Fibroblast of lung (primary cell): ENCODE results near the gene HKDC1. TPM values are rescaled to one million over a fixed set of nuclear protein-coding genes. Genes with fewer than 3 reads are reported as not detected.

Experiments used
- DNase-seq, 2 donors: peaks; one replicate each; pipeline versions ENCODE4 v3.0.0 to v3.0.0-alpha.2; 2010; ENCODE audit warnings: low read depth in 2 of 2
- H2AFZ ChIP-seq: 2 replicates; pipeline ENCODE4 v1.5.1; 2012; ENCODE audit warnings: low read length, control low read depth, inconsistent platforms
- H3K27ac ChIP-seq: 2 replicates; pipeline ENCODE4 v1.5.1; 2011; ENCODE audit warnings: low read length, control low read depth; ENCODE audit not compliant: insufficient read depth
- H3K27me3 ChIP-seq: 2 replicates; pipeline ENCODE4 v1.5.1; 2011; ENCODE audit warnings: mild to moderate bottlenecking, low read length; ENCODE audit not compliant: control insufficient read depth, insufficient read depth
- H3K36me3 ChIP-seq: 2 replicates; pipeline ENCODE4 v1.5.1; 2011; ENCODE audit warnings: low read length; ENCODE audit not compliant: control insufficient read depth, insufficient read depth
- H3K4me1 ChIP-seq: 2 replicates; pipeline ENCODE4 v1.5.1; 2011; ENCODE audit warnings: low read length; ENCODE audit not compliant: control insufficient read depth, insufficient read depth; ENCODE audit errors: extremely low read depth
- H3K4me2 ChIP-seq: 2 replicates; pipeline ENCODE4 v1.5.1; 2011; ENCODE audit warnings: low read length, control low read depth; ENCODE audit not compliant: insufficient read depth; ENCODE audit errors: extremely low read depth
- H3K4me3 ChIP-seq, 4 experiments: fragments of 200-600 bp in 1 of 4; sonication (generic) in 1 of 4; replicated peaks in 1 of 4; 2 replicates each; pipeline ENCODE4 v1.5.1; 2011 to 2016; ENCODE audit warnings: low read length in 4 of 4, low read depth in 3 of 4, mild to moderate bottlenecking in 3 of 4, control low read depth in 2 of 4, inconsistent platforms in 1 of 4, mixed read lengths in 1 of 4; ENCODE audit not compliant: insufficient read depth in 1 of 4; ENCODE audit errors: control extremely low read depth in 1 of 4
- H3K79me2 ChIP-seq: 2 replicates; pipeline ENCODE4 v1.5.1; 2012; ENCODE audit warnings: mild to moderate bottlenecking, low read length, inconsistent platforms; ENCODE audit not compliant: control insufficient read depth, insufficient read depth
- H3K9ac ChIP-seq: 2 replicates; pipeline ENCODE4 v1.5.1; 2011; ENCODE audit warnings: mild to moderate bottlenecking, low read length, control low read depth; ENCODE audit not compliant: insufficient read depth
- H3K9me3 ChIP-seq: 2 replicates; pipeline ENCODE4 v1.5.1; 2012; ENCODE audit warnings: low read depth, low read length; ENCODE audit not compliant: control insufficient read depth, insufficient read depth
- H4K20me1 ChIP-seq: 2 replicates; pipeline ENCODE4 v1.5.1; 2011; ENCODE audit warnings: low read length; ENCODE audit not compliant: control insufficient read depth, insufficient read depth; ENCODE audit errors: extremely low read depth
- EZH2 ChIP-seq: IDR thresholded peaks from 2 replicates; pipeline ENCODE4 v1.5.1; 2012; ENCODE audit warnings: low read length, control low read depth, mild to moderate bottlenecking; ENCODE audit errors: missing control alignments
- polyA plus RNA-seq, 2 donors: library from polyadenylated mRNA; depleted of rRNA in 1 of 2; stranded (reverse) in 1 of 2; unstranded in 1 of 2; fragments of >200 nt; gene quantifications; 2 replicates each; pipeline ENCODE4 v1.2.1, GENCODE V29; 2011 to 2012; ENCODE audit warnings: missing spikeins in 1 of 2
- total RNA-seq: library from RNA; depleted of rRNA; stranded (reverse); fragments of >200 nt; gene quantifications from 2 replicates; pipeline ENCODE4 v1.2.1, GENCODE V29; 2014
- TF ChIP-seq, protein P1 (sequence below), 2 donors: IDR thresholded peaks in 1 of 2; conservative IDR thresholded peaks in 1 of 2; 1 replicate in 1 of 2; 2 replicates in 1 of 2; pipeline ENCODE4 v1.5.1; 2011 to 2012; ENCODE audit warnings: low read length in 2 of 2, control low read depth in 1 of 2, inconsistent platforms in 1 of 2, low read depth in 1 of 2, mild to moderate bottlenecking in 1 of 2

Gene HKDC1
- total and polyA plus RNA-seq, 2 donors (not counting 1 experiment from before 2014, with no cell fraction given), result 0.12 to 1.8 TPM

DNA sequence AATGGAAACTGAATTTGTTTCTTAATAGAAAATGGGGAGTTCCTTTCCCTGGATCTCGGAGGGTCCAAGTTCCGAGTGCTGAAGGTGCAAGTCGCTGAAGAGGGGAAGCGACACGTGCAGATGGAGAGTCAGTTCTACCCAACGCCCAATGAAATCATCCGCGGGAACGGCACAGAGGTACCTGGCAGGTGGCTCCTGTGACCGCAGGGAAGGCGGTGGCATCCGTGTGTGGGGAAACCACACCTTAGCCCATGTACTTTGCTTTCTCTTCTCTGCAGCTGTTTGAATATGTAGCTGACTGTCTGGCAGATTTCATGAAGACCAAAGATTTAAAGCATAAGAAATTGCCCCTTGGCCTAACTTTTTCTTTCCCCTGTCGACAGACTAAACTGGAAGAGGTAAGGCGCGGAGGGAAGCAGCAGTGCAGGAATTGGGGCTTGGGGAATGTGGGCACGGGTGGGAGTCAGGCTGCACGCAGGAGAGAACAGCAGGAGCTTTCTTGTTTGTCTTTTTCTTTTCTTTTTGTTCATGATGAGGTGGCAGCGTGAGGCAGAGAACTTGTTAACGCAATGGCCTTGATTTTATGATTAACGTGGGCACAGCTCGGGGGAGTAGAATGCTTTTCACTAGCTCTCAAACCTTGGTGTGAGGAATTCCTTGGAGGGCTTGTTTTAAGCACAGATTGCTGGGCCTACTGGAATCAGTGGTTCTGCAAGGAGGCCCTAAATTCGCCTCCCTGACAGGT, 12.8 kb downstream of the HKDC1 start:
- Histone ChIP-seq H3K4me2 (no peak overlapping the region), H3K4me3 (no peak overlapping the region), H3K9ac (no peak overlapping the region), H3K27ac (no peak overlapping the region), H2AFZ (no peak overlapping the region), H3K36me3 (no peaks in the 10 kb centered on the region), H3K79me2 (no peaks in the 10 kb centered on the region), H3K4me1 (peaks cover 7% of the 10 kb centered on the region), H3K27me3 (no peaks in the 10 kb centered on the region), H3K9me3 (no peaks in the 10 kb centered on the region), H4K20me1 (no peaks in the 10 kb centered on the region)
- no peak for DNase-seq
- no peak for TF ChIP-seq EZH2
- TF ChIP-seq, protein P1, sequence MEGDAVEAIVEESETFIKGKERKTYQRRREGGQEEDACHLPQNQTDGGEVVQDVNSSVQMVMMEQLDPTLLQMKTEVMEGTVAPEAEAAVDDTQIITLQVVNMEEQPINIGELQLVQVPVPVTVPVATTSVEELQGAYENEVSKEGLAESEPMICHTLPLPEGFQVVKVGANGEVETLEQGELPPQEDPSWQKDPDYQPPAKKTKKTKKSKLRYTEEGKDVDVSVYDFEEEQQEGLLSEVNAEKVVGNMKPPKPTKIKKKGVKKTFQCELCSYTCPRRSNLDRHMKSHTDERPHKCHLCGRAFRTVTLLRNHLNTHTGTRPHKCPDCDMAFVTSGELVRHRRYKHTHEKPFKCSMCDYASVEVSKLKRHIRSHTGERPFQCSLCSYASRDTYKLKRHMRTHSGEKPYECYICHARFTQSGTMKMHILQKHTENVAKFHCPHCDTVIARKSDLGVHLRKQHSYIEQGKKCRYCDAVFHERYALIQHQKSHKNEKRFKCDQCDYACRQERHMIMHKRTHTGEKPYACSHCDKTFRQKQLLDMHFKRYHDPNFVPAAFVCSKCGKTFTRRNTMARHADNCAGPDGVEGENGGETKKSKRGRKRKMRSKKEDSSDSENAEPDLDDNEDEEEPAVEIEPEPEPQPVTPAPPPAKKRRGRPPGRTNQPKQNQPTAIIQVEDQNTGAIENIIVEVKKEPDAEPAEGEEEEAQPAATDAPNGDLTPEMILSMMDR (conservative IDR thresholded peaks at IDR 0.05 in 1 of 2, IDR thresholded peaks at IDR 0.05 in 1 of 2; ENCODE audit: low read depth in 1 of 2, low read length in 2 of 2), result no peak

DNA sequence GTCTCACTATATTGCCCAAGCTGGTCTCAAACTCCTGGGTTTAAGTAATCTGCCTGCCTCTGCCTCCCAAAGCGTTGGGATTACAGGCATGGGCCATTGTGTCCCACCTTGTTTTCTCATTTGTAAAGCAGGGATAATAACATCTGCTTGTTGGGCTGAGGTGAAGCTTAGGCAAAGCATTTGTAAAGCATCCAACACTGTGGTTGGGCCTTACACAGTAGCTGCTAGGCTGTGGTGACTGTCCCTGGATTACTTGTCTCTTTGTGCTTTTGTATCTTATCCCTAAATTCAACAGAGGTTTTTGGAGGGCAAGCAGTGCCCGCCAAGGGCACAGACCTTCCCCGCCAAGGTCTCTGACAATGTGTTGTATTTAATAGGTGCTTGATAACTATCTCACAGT, 14.3 kb downstream of the HKDC1 start:
- DNase-seq, result no peak
- Histone ChIP-seq H3K36me3 (no peaks in the 10 kb centered on the region), H3K4me1 (peaks cover 6% of the 10 kb centered on the region), H2AFZ (no peak overlapping the region), H3K27me3 (no peaks in the 10 kb centered on the region), H3K79me2 (no peaks in the 10 kb centered on the region), H3K9me3 (no peaks in the 10 kb centered on the region), H3K4me3 (no peak overlapping the region), H3K4me2 (no peak overlapping the region), H4K20me1 (no peaks in the 10 kb centered on the region), H3K27ac (no peak overlapping the region), H3K9ac (no peak overlapping the region)
- TF ChIP-seq, protein P1 (conservative IDR thresholded peaks at IDR 0.05 in 1 of 2, IDR thresholded peaks at IDR 0.05 in 1 of 2; ENCODE audit: low read depth in 1 of 2, low read length in 2 of 2), result no peak
- no peak for TF ChIP-seq EZH2

DNA sequence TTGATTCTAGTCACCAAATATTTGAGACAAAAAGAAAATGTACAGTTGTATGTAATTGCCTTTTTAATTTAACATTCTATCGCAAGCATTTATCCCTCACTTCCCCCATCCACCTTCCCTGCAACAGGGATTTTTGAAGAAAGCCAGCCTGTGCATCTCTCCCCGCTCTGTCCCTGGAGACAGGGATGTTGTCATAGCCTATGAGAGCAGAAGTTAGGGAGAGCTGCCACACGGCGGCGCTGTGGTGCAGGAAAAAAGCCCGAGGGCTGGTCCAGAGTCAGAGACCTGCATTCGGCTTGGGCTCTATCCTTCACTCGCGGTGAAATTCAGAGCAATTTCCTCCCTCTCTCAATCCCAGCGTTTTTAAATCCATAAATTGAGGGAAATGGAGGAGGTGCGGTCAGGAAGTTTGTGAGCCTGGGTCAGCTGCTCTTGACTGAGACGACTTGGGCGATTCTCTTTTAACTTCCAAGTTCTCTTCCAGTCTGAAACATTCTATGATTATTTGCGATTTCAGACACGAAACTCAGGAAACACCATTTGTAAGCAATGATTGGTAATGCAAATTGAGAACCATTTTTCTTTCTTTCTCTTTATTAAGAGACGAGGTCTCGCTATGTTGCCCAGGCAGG, 17.5 kb downstream of the HKDC1 start:
- Histone ChIP-seq H3K4me1 (peaks cover 2% of the 10 kb centered on the region), H3K4me2 (no peak overlapping the region), H3K79me2 (no peaks in the 10 kb centered on the region), H2AFZ (no peak overlapping the region), H3K36me3 (no peaks in the 10 kb centered on the region), H3K27me3 (no peaks in the 10 kb centered on the region), H4K20me1 (no peaks in the 10 kb centered on the region), H3K9me3 (no peaks in the 10 kb centered on the region), H3K27ac (no peak overlapping the region), H3K4me3 (no peak overlapping the region), H3K9ac (no peak overlapping the region)
- DNase-seq, result peak; percentile 44 to 77
- TF ChIP-seq EZH2, result no peak
- TF ChIP-seq, protein P1 (conservative IDR thresholded peaks at IDR 0.05 in 1 of 2, IDR thresholded peaks at IDR 0.05 in 1 of 2; ENCODE audit: low read depth in 1 of 2, low read length in 2 of 2), result peak; percentile 96 to 98
